RWPE2 (cell line): Measurements from ENCODE around the gene MICAL2.

Experiments
- ATAC-seq: fragments of 200-7000 bp; cut with Tn5 transposase; 3 replicates; pipeline ENCODE4 v1.9.1; 2021; ENCODE audit warnings: low read depth
- DNase-seq: peaks from one replicate; pipeline ENCODE4 v3.0.0-alpha.2; 2020; ENCODE audit warnings: low spot score
- H3K27ac ChIP-seq: fragments of 450-650 bp; 2 replicates; pipeline ENCODE4 v1.5.1; 2017; ENCODE audit warnings: mild to moderate bottlenecking; ENCODE audit not compliant: poor library complexity, severe bottlenecking
- H3K27me3 ChIP-seq: fragments of 250-450 bp; sonication (Bioruptor Pico); 2 replicates; pipeline ENCODE4 v1.5.1; 2021; ENCODE audit warnings: mild to moderate bottlenecking, moderate library complexity; ENCODE audit not compliant: insufficient read depth, poor library complexity, severe bottlenecking
- H3K36me3 ChIP-seq: fragments of 250-450 bp; sonication (Bioruptor Pico); 2 replicates; pipeline ENCODE4 v1.5.1; 2020; ENCODE audit warnings: low read depth, mild to moderate bottlenecking, moderate library complexity
- H3K4me1 ChIP-seq: fragments of 250-450 bp; sonication (Bioruptor Pico); 2 replicates; pipeline ENCODE4 v1.5.1; 2021; ENCODE audit warnings: mild to moderate bottlenecking, moderate library complexity; ENCODE audit not compliant: insufficient read depth, poor library complexity, severe bottlenecking
- H3K4me3 ChIP-seq: fragments of 250-450 bp; sonication (Bioruptor Pico); 2 replicates; pipeline ENCODE4 v1.5.1; 2021; ENCODE audit warnings: mild to moderate bottlenecking, moderate library complexity; ENCODE audit not compliant: severe bottlenecking
- H3K9me3 ChIP-seq: fragments of 250-450 bp; sonication (Bioruptor Pico); 2 replicates; pipeline ENCODE4 v1.5.1; 2021; ENCODE audit warnings: mild to moderate bottlenecking, moderate library complexity; ENCODE audit not compliant: severe bottlenecking
- TF ChIP-seq, protein P1 (sequence below): fragments of 450-650 bp; IDR thresholded peaks from one replicate; pipeline ENCODE4 v1.5.1; 2017; ENCODE audit warnings: mild to moderate bottlenecking, moderate library complexity; ENCODE audit not compliant: poor library complexity, severe bottlenecking

MICAL2 gene

DNA sequence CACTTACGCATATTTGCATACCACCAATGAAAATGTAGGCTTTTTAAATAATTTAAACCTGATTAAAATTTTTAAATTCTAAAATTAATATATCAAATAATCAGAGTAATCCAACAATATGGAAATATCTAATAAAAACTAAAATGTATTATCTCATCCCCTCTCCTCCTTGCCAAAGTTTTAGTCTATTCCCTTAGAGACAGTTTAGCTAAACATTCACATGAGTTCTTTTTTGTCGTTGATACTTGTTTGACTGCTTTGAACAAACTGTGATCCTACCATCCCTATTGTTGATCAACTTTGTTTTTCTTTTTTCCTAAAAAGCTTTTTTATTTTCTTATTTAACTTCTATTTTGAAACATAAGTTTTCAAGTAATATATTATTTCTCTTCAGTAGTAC, 185.6 kb downstream of the MICAL2 start:
- ATAC-seq (no peak), DNase-seq (no peak)
- Histone ChIP-seq H3K9me3 (peaks cover 3% of the 10 kb centered on the region), H3K27me3 (no peaks in the 10 kb centered on the region), H3K4me3 (no peak overlapping the region), H3K36me3 (peaks cover 26% of the 10 kb centered on the region), H3K4me1 (no peaks in the 10 kb centered on the region), H3K27ac (no peak overlapping the region)
- TF ChIP-seq, protein P1, sequence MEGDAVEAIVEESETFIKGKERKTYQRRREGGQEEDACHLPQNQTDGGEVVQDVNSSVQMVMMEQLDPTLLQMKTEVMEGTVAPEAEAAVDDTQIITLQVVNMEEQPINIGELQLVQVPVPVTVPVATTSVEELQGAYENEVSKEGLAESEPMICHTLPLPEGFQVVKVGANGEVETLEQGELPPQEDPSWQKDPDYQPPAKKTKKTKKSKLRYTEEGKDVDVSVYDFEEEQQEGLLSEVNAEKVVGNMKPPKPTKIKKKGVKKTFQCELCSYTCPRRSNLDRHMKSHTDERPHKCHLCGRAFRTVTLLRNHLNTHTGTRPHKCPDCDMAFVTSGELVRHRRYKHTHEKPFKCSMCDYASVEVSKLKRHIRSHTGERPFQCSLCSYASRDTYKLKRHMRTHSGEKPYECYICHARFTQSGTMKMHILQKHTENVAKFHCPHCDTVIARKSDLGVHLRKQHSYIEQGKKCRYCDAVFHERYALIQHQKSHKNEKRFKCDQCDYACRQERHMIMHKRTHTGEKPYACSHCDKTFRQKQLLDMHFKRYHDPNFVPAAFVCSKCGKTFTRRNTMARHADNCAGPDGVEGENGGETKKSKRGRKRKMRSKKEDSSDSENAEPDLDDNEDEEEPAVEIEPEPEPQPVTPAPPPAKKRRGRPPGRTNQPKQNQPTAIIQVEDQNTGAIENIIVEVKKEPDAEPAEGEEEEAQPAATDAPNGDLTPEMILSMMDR, result no peak

DNA sequence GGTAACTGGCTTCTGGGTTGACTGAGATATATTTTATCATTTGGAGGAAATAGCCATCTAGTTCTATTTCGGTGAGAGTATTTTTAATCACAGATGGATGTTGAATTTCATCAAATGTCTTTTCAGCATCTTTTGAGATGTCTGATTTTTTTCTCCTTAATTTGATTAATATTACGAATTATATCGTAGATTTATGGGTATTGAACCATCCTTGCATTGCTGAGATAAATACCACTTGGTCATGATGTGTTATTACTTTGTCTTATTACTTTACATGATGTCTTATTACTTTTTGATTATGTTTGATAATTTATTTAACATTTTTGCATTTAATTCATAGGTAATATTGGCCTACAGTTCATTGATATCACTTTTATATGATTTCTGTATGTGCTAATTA, 188.2 kb downstream of the MICAL2 start:
- DNase-seq (no peak), ATAC-seq (no peak)
- Histone ChIP-seq H3K36me3 (peaks cover 26% of the 10 kb centered on the region), H3K4me1 (no peaks in the 10 kb centered on the region), H3K9me3 (peaks cover 3% of the 10 kb centered on the region), H3K27ac (no peak overlapping the region), H3K4me3 (no peak overlapping the region), H3K27me3 (no peaks in the 10 kb centered on the region)
- TF ChIP-seq, protein P1, result no peak

DNA sequence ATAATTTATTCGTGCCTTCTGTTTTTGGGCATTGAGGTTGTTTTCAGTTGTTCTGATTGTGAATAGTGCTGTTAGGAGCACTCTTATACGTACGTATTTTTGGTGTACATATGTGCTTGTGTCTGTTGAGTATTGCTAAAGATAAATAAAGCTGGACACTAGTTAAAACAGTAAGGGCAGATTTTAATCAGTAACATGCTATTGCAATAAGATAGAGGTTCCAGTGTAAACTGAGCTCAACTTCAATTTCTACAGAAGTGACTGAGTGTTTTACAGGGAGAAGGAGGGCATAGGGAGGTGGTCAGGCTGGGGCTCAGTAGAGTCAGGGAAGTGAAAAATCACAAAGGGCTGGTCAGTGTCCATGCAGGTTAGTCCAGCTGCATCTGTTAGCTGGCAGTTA, 191.0 kb downstream of the MICAL2 start:
- TF ChIP-seq, protein P1, result no peak
- ATAC-seq (no peak), DNase-seq (no peak)
- Histone ChIP-seq H3K4me3 (no peak overlapping the region), H3K36me3 (peaks cover 18% of the 10 kb centered on the region), H3K4me1 (no peaks in the 10 kb centered on the region), H3K27me3 (no peaks in the 10 kb centered on the region), H3K9me3 (peaks cover 3% of the 10 kb centered on the region), H3K27ac (no peak overlapping the region)

DNA sequence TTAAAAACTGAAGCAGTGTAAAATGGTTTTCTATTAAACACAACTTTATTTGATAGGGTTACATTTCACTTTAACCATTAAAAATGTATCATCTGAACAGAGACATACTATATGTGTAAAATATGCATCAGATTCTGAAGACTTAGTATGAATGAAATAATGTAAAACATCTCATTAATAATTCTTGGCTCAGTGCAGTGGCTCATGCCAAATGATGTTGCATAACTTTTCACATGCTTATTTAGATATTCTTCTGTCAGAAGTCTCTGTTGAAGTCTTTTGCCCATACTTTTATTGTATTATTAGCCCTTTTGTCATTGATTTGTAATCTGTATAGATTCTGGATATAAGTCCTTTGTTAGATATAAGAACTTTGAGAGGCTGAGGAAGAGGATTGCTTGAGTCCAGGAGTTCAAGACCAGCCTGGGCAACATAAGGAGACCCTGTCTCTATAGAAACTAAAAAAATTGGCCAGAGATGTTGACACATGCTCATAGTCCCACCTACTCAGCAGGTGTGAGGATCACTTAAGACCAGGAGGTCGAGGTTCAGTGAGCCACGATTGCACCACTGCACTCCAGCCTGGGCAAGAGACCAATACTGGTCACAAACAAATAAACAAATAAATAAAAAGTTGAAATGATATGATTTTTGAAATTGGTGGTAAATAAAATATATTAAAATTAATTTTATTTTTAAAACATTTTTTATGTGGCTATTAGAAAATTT, 193.2 kb downstream of the MICAL2 start:
- Histone ChIP-seq H3K4me3 (no peak overlapping the region), H3K27me3 (no peaks in the 10 kb centered on the region), H3K4me1 (no peaks in the 10 kb centered on the region), H3K36me3 (peaks cover 5% of the 10 kb centered on the region; the same call in 1 of the 2 replicates), H3K9me3 (no peaks in the 10 kb centered on the region), H3K27ac (no peak overlapping the region)
- ATAC-seq (no peak), DNase-seq (no peak)
- TF ChIP-seq, protein P1, result no peak

DNA sequence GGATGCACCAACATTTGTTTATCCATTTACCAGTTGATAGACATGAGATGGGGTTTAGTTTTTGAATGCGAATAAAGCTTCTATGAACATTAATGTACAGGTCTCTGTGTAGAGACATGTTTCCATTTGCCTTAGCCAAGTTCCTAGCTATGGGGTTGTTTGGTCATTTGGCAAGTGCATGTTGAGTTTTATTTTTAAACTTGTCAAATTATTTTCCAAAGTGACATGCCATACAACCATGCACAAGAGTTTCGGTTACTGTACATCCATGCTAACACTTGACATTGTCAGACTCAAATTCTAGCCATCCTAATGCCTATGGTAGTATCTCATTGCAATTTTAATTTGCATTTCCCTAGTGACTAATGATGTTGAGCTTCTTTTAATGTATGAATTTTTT, 196.4 kb downstream of the MICAL2 start:
- no peaks in the 10 kb centered on the region for H3K27me3 ChIP-seq
- DNase-seq (no peak), ATAC-seq (no peak)
- H3K4me3 ChIP-seq, result no peak overlapping the region
- TF ChIP-seq, protein P1, result no peak
- no peaks in the 10 kb centered on the region for H3K36me3 ChIP-seq
- no peaks in the 10 kb centered on the region for H3K9me3 ChIP-seq
- H3K4me1 ChIP-seq, result no peaks in the 10 kb centered on the region
- no peak overlapping the region for H3K27ac ChIP-seq
